Endothelial cell (in vitro differentiated cells): ENCODE results near the gene ZNF750. TPM values are rescaled to one million over a fixed set of nuclear protein-coding genes. Genes with fewer than 3 reads are reported as not detected.

ENCODE experiments used
- DNase-seq: peaks from one replicate; pipeline ENCODE4 v3.0.0; 2021; ENCODE audit warnings: low spot score
- H3K27ac Mint-ChIP-seq: one replicate; pipeline ENCODE4 v1.8.0; 2021; ENCODE audit warnings: mixed read lengths, inconsistent platforms; ENCODE audit not compliant: unreplicated experiment
- H3K27me3 Mint-ChIP-seq: one replicate; pipeline ENCODE4 v1.8.0; 2021; ENCODE audit warnings: mild to moderate bottlenecking, moderate library complexity, mixed read lengths, inconsistent platforms; ENCODE audit not compliant: unreplicated experiment
- H3K36me3 Mint-ChIP-seq: one replicate; pipeline ENCODE4 v1.8.0; 2021; ENCODE audit warnings: mild to moderate bottlenecking, low read depth, mixed read lengths, inconsistent platforms; ENCODE audit not compliant: unreplicated experiment
- H3K4me1 Mint-ChIP-seq: one replicate; pipeline ENCODE4 v1.8.0; 2021; ENCODE audit warnings: mild to moderate bottlenecking, mixed read lengths, inconsistent platforms; ENCODE audit not compliant: unreplicated experiment
- H3K4me3 Mint-ChIP-seq: one replicate; pipeline ENCODE4 v1.8.0; 2021; ENCODE audit warnings: mild to moderate bottlenecking, mixed read lengths, inconsistent platforms; ENCODE audit not compliant: unreplicated experiment
- H3K9me3 Mint-ChIP-seq: one replicate; pipeline ENCODE4 v1.8.0; 2021; ENCODE audit warnings: mixed read lengths, inconsistent platforms; ENCODE audit not compliant: unreplicated experiment
- CTCF ChIP-seq: fragments of 200-600 bp; sonication (generic); IDR thresholded peaks from one replicate; pipeline ENCODE4 v1.5.0; 2021; ENCODE audit warnings: antibody characterized with exemption; ENCODE audit not compliant: unreplicated experiment
- total RNA-seq: library from RNA; stranded (reverse); fragmentation: NEBNext Ultra II Directional; extraction: Animal tissue kit (Norgen Biotek cat#: 25700); gene quantifications from one replicate; pipeline ENCODE4 v1.2.1, GENCODE V29; 2021; ENCODE audit not compliant: unreplicated experiment

ZNF750 gene
- total RNA-seq, 1 donor from 2014 or later = 0.31 TPM

- Mint-ChIP-seq H3K4me1 (no peaks in the 10 kb centered on the region), H3K36me3 (peaks cover 11% of the 10 kb centered on the region), H3K27ac (no peak overlapping the region), H3K9me3 (no peaks in the 10 kb centered on the region), H3K4me3 (no peak overlapping the region), H3K27me3 (peaks cover 6% of the 10 kb centered on the region)
- TF ChIP-seq CTCF = no peak
- no peak for DNase-seq
Observed at GRCh38 chr17:82795615-82796014, 44.2 kb downstream of the ZNF750 start.

GRCh38 chr17:82794781-82795482 is 44.9 kb downstream of the ZNF750 start:
- Mint-ChIP-seq H3K36me3 (peaks cover 10% of the 10 kb centered on the region), H3K4me3 (no peak overlapping the region), H3K27me3 (peaks cover 5% of the 10 kb centered on the region), H3K27ac (no peak overlapping the region), H3K9me3 (no peaks in the 10 kb centered on the region), H3K4me1 (no peaks in the 10 kb centered on the region)
- DNase-seq = no peak
- no peak for TF ChIP-seq CTCF

GRCh38 chr17:82793974-82794630 is 45.7 kb downstream of the ZNF750 start:
- no peaks in the 10 kb centered on the region for H3K9me3 Mint-ChIP-seq
- no peak overlapping the region for H3K27ac Mint-ChIP-seq
- no peaks in the 10 kb centered on the region for H3K4me1 Mint-ChIP-seq
- no peak for TF ChIP-seq CTCF
- DNase-seq = no peak
- no peak overlapping the region for H3K4me3 Mint-ChIP-seq
- peaks cover 5% of the 10 kb centered on the region for H3K36me3 Mint-ChIP-seq
- H3K27me3 Mint-ChIP-seq = peaks cover 4% of the 10 kb centered on the region

GRCh38 chr17:82791532-82791931 is 48.3 kb downstream of the ZNF750 start:
- Mint-ChIP-seq H3K9me3 (no peaks in the 10 kb centered on the region), H3K4me1 (no peaks in the 10 kb centered on the region), H3K27me3 (peaks cover 4% of the 10 kb centered on the region), H3K36me3 (peaks cover 5% of the 10 kb centered on the region), H3K27ac (no peak overlapping the region), H3K4me3 (no peak overlapping the region)
- TF ChIP-seq CTCF = no peak
- no peak for DNase-seq

- no peak for DNase-seq
- no peak overlapping the region for H3K4me3 Mint-ChIP-seq
- no peak for TF ChIP-seq CTCF
- peaks cover 5% of the 10 kb centered on the region for H3K27me3 Mint-ChIP-seq
- no peak overlapping the region for H3K27ac Mint-ChIP-seq
- H3K36me3 Mint-ChIP-seq = peaks cover 5% of the 10 kb centered on the region
- H3K4me1 Mint-ChIP-seq = no peaks in the 10 kb centered on the region
- no peaks in the 10 kb centered on the region for H3K9me3 Mint-ChIP-seq
Observed at GRCh38 chr17:82790391-82790790, 49.4 kb downstream of the ZNF750 start.
